NCI-H748 (cell line): ENCODE measurements around the gene CHODL.

Source experiments
- DNase-seq: peaks from one replicate; lab custom pipeline; 2025; ENCODE audit not compliant: unreplicated experiment; lab: John Stamatoyannopoulos, UW

The CHODL gene

DNA sequence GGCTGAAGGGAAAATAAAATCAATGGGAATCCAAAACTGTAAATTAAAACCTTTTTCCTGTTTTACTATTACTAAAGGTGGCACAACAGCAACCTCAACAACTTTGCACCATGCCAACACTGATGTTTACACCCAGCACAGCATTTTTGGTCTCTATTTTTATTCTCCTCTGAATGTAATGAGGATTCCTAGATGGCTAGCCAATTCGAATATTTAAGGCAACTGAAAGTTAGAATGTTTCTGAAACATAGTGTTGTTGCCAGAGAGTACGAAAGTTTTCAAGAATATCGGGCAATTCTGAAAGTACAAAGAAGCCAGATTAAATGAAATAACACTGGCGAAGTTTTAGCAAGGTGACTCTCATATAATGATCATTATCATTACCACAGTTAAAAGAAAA is 40.7 kb downstream of the CHODL start:
- DNase-seq, result no peak

DNA sequence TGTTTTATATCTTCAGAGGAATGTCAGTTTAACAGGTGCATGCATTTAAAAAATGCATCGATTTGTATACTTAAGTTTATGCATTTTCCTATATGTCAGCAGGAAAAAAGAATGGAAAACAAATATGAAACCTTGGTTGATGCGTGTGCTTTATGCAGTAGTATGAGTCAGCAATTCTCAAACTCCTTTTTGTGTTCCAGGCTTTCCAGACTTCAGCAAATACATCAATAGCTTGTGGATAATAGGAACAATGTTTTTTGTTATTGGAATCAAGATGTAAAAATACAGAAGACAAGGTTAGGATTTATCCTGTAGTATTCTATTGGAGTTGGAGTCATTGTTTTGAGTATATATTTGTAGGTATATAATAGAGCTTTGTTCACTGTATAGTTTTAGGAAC is 45.2 kb downstream of the CHODL start:
- no peak for DNase-seq

DNA sequence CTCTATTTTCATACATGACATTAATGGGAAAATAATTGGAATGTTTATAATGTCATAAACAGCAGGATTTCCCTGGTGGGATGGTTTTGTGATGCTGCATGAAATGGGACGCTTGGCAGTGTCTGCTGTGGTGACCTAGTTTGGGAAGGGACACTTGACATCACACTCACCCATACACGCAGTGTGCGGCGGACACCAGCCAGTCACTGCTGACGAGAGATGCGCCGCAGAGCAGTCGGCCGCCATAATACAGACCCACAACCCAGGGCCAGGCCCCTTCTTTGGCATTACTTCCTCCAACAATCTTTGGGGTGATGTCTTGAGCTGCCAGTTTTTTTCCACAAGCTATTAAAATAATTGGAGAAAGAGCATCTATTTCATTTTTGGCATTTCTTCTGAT is 49.5 kb downstream of the CHODL start:
- no peak for DNase-seq

DNA sequence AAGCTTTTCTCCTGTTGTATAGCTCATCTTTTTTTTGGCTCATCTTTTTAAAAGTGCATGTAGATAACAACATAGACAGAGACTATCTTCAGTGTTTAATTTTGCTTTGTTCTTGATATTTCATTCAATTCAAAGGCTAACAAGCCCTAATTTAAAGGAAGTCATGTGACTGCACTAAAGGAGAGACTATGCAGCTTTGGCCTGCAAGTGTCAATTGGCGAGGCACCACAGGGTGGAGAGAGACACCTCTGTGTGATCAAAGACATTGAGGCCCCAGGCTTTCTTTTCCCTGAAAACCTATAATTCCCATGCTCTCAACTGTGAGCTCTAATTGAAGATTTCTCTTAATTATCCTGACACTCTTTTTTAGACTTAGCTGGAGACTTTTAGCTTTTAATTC is 53.6 kb downstream of the CHODL start:
- DNase-seq, result peak; percentile 17
